Measurements from ENCODE around the gene HRH3. TPM values are rescaled to one million over a fixed set of nuclear protein-coding genes. Genes with fewer than 3 reads are reported as not detected.

HRH3 gene
- total RNA-seq, 1 donor from 2014 or later, result 0.09 TPM

DNA sequence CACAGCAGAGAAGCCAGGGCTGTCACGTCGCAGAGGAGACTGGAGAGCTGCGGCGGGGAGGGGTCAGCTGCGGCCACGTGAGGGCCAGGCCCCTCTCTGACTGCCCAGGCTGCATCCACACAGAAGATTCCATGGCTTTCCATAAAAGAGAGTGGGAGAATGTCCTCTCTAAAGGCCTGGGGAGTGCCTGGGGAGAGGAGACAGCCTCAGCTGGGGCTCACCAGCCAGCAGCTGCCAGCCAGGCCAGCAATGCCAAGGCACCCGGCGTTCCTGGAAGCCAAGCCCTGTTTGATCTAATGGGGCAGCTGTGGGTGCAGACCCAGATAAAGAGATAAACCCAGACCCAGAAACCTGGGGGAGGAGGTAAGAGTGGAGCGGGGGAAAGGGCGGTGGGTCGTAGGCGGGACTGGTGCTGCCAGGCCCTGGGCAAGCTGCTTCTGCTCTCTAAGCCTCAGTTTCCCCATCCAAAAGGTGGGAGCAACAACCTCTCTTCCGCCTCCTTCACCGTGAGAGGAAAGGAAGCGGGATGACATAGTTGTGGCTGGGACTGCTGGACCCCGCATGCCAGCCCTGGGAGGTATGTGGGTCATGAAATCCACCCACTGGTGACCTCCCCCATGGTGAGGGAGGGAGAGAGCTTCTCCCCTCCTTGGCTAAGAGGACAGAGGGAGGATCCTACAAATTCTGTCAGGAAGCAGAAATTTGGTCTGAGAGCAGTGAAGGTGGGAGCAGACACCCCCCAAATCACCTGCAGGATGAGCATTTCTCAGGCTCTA, 15.1 kb upstream of the HRH3 start:
- H3K36me3 ChIP-seq, result no peaks in the 10 kb centered on the region
- peaks cover 4% of the 10 kb centered on the region for H3K27me3 Mint-ChIP-seq (ENCODE audit: insufficient read depth, low read depth)
- peaks cover 16% of the 10 kb centered on the region for H3K79me2 ChIP-seq (ENCODE audit: low read depth)
- H3K4me3 ChIP-seq, result no peak overlapping the region
- H3K27ac Mint-ChIP-seq, result peak overlapping the region; percentile 95
- H3K4me2 ChIP-seq, result no peak overlapping the region
- H3K27ac ChIP-seq, result no peak overlapping the region
- H3K4me1 Mint-ChIP-seq, result peaks cover 47% of the 10 kb centered on the region
- peaks cover 16% of the 10 kb centered on the region for H4K20me1 ChIP-seq (ENCODE audit: low read depth)
- TF ChIP-seq, protein P1, sequence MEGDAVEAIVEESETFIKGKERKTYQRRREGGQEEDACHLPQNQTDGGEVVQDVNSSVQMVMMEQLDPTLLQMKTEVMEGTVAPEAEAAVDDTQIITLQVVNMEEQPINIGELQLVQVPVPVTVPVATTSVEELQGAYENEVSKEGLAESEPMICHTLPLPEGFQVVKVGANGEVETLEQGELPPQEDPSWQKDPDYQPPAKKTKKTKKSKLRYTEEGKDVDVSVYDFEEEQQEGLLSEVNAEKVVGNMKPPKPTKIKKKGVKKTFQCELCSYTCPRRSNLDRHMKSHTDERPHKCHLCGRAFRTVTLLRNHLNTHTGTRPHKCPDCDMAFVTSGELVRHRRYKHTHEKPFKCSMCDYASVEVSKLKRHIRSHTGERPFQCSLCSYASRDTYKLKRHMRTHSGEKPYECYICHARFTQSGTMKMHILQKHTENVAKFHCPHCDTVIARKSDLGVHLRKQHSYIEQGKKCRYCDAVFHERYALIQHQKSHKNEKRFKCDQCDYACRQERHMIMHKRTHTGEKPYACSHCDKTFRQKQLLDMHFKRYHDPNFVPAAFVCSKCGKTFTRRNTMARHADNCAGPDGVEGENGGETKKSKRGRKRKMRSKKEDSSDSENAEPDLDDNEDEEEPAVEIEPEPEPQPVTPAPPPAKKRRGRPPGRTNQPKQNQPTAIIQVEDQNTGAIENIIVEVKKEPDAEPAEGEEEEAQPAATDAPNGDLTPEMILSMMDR (IDR thresholded peaks at IDR 0.05), result no peak
- TF ChIP-seq EZH2 (IDR thresholded peaks at IDR 0.05) (no peak), EZH2phosphoT487 (IDR thresholded peaks at IDR 0.05) (no peak)
- H3K9me3 ChIP-seq (ENCODE audit: low read depth), result no peaks in the 10 kb centered on the region
- H3K27me3 ChIP-seq, result no peaks in the 10 kb centered on the region
- peaks cover 23% of the 10 kb centered on the region for H3K4me1 ChIP-seq
- H3K9me3 Mint-ChIP-seq, result no peaks in the 10 kb centered on the region
- H2AFZ ChIP-seq (replicated peaks), result no peak overlapping the region
- no peaks in the 10 kb centered on the region for H3K36me3 Mint-ChIP-seq
- peaks cover 12% of the 10 kb centered on the region for H3F3A ChIP-seq (ENCODE audit: low read depth)
- DNase-seq (ENCODE audit: low spot score), result no peak
- no peak overlapping the region for H3K9ac ChIP-seq
- peak overlapping the region; percentile 66 for H3K4me3 Mint-ChIP-seq

DNA sequence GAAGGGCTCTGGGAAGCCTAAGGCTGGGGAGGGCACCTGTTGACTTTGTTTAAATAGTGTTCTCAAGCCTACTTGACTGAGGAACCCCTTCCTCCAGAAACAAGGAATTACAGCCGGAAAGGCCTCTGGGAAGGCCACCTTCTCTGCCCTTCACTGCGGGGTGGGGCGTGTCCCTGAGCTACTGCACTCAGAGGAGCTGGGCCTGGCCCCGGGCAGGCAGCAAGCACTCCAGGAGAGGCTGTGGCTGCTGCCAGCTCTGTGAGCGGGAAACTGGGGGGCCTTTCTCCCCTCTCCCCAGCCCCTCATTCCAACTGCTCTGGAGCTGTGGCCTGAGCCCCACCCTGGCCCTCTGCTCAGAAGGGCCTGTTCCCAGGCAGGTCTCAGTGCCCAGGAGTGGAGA, 14.3 kb upstream of the HRH3 start:
- no peaks in the 10 kb centered on the region for H3K36me3 Mint-ChIP-seq
- H3K4me2 ChIP-seq, result no peak overlapping the region
- H3K9me3 ChIP-seq (ENCODE audit: low read depth), result no peaks in the 10 kb centered on the region
- H3K4me1 Mint-ChIP-seq, result peaks cover 40% of the 10 kb centered on the region
- no peak for DNase-seq (ENCODE audit: low spot score)
- H3K79me2 ChIP-seq (ENCODE audit: low read depth), result peaks cover 7% of the 10 kb centered on the region
- no peak for TF ChIP-seq EZH2 (IDR thresholded peaks at IDR 0.05)
- TF ChIP-seq, protein P1 (IDR thresholded peaks at IDR 0.05), result no peak
- TF ChIP-seq EZH2phosphoT487 (IDR thresholded peaks at IDR 0.05), result no peak
- no peaks in the 10 kb centered on the region for H3K27me3 ChIP-seq
- no peak overlapping the region for H3K9ac ChIP-seq
- no peak overlapping the region for H2AFZ ChIP-seq (replicated peaks)
- H3K27ac Mint-ChIP-seq, result no peak overlapping the region
- H3K9me3 Mint-ChIP-seq, result no peaks in the 10 kb centered on the region
- H3K4me1 ChIP-seq, result peaks cover 21% of the 10 kb centered on the region
- H3F3A ChIP-seq (ENCODE audit: low read depth), result peaks cover 12% of the 10 kb centered on the region
- no peak overlapping the region for H3K4me3 Mint-ChIP-seq
- no peak overlapping the region for H3K4me3 ChIP-seq
- no peak overlapping the region for H3K27ac ChIP-seq
- H4K20me1 ChIP-seq (ENCODE audit: low read depth), result peaks cover 7% of the 10 kb centered on the region
- H3K36me3 ChIP-seq, result no peaks in the 10 kb centered on the region
- H3K27me3 Mint-ChIP-seq (ENCODE audit: insufficient read depth, low read depth), result peaks cover 4% of the 10 kb centered on the region

DNA sequence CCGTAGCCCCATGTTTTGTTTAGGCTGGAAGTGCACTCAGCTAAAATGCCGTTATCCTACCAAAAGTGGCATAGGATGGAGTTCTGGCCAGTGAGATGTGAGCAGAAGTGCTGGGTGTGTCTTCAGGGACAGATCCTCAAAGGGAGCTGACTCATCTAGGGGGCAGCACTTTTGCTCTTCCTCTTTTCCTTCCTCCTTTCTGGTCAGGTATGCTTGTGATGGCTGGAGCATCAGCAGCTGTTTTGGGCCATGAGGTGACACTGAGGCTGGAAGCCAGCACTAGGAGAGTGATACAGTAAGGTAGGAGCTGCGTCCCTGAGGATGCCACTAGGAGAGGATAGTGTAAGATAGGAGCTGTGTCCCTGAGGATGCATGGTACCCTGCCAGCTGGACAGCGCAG, 13.6 kb upstream of the HRH3 start:
- H3K27ac ChIP-seq, result no peak overlapping the region
- no peaks in the 10 kb centered on the region for H3K9me3 ChIP-seq (ENCODE audit: low read depth)
- H3K27ac Mint-ChIP-seq, result peak overlapping the region; percentile 72
- H3F3A ChIP-seq (ENCODE audit: low read depth), result peaks cover 14% of the 10 kb centered on the region
- no peaks in the 10 kb centered on the region for H3K9me3 Mint-ChIP-seq
- H3K4me3 ChIP-seq, result no peak overlapping the region
- no peak overlapping the region for H2AFZ ChIP-seq (replicated peaks)
- no peak overlapping the region for H3K9ac ChIP-seq
- H3K36me3 Mint-ChIP-seq, result no peaks in the 10 kb centered on the region
- H4K20me1 ChIP-seq (ENCODE audit: low read depth), result peaks cover under 1% of the 10 kb centered on the region
- H3K79me2 ChIP-seq (ENCODE audit: low read depth), result peaks cover under 1% of the 10 kb centered on the region
- no peaks in the 10 kb centered on the region for H3K36me3 ChIP-seq
- no peak overlapping the region for H3K4me3 Mint-ChIP-seq
- peaks cover 20% of the 10 kb centered on the region for H3K4me1 ChIP-seq
- H3K4me1 Mint-ChIP-seq, result peaks cover 37% of the 10 kb centered on the region
- H3K27me3 ChIP-seq, result no peaks in the 10 kb centered on the region
- TF ChIP-seq, protein P1 (IDR thresholded peaks at IDR 0.05), result no peak
- TF ChIP-seq EZH2 (IDR thresholded peaks at IDR 0.05) (no peak), EZH2phosphoT487 (IDR thresholded peaks at IDR 0.05) (no peak)
- H3K27me3 Mint-ChIP-seq (ENCODE audit: insufficient read depth, low read depth), result peaks cover 4% of the 10 kb centered on the region
- DNase-seq (ENCODE audit: low spot score), result no peak
- H3K4me2 ChIP-seq, result no peak overlapping the region
